Measurements from ENCODE around the gene NBAS. TPM values are rescaled to one million over a fixed set of nuclear protein-coding genes. Genes with fewer than 3 reads are reported as not detected.
"Not testable (repeated sequence)": the region's sequence is repeated elsewhere in the genome, so short reads cannot be mapped to it uniquely, and the experiment has no call there.

NBAS gene
- total and polyA plus RNA-seq, 2 experiments from 2014 or later = 21.2 to 51.8 TPM

DNA sequence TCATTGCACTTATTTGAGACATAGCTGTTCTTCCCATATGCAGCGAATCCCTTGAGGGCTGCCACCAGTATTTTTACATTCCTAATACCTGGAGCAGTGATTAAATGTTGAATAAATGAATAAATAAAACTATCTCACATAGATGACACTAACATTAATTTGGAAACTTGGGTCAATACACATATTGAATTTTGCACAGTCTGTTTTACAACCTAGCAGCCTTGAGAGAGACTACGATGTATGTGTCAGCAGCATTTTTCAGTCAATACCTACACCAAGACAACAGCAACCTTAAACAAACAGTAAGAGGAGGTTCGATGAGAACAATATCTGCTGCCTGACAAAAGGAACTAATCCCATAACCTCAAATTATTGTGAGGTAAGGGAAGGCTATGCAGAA lies 53.4 kb downstream of the NBAS start:
- no peak for TF ChIP-seq EZH2 (IDR thresholded peaks at IDR 0.05; ENCODE audit: insufficient read depth, poor library complexity, severe bottlenecking)
- TF ChIP-seq EZH2phosphoT487 (IDR thresholded peaks at IDR 0.05; ENCODE audit: insufficient read depth, low read depth) = no peak
- H4K20me1 ChIP-seq (ENCODE audit: insufficient read depth) = no peaks in the 10 kb centered on the region
- H3K4me2 ChIP-seq (ENCODE audit: unreplicated experiment) = no peak overlapping the region
- H3K9ac ChIP-seq = no peak overlapping the region
- H3K27ac ChIP-seq = no peak overlapping the region
- in situ Hi-C loops (cut with MboI) = no loop called here
- no peaks in the 10 kb centered on the region for H3K9me2 ChIP-seq (ENCODE audit: insufficient read depth)
- peaks cover 18% of the 10 kb centered on the region for H3K79me2 ChIP-seq (ENCODE audit: insufficient read depth)
- no peak for DNase-seq
- no peak overlapping the region for H2AFZ ChIP-seq
- H3K4me3 ChIP-seq = no peak overlapping the region
- H3F3A ChIP-seq (ENCODE audit: insufficient read depth) = peaks cover 12% of the 10 kb centered on the region
- peaks cover 25% of the 10 kb centered on the region for H3K36me3 ChIP-seq (ENCODE audit: low read depth)
- peaks cover 14% of the 10 kb centered on the region; the same call in 1 of the 2 replicates for H3K4me1 ChIP-seq (ENCODE audit: insufficient read depth)
- 80 to 86% methylated on average over 3 of the region's 3 CpGs for WGBS, 2 experiments (ENCODE audit: low coverage in 1 of 2, low lambda C conversion rate in 2 of 2, missing lambda C conversion rate in 2 of 2)
- H3K27me3 ChIP-seq (replicated peaks; ENCODE audit: insufficient read depth) = no peaks in the 10 kb centered on the region
- no peaks in the 10 kb centered on the region for H3K9me3 ChIP-seq (ENCODE audit: low read depth)

DNA sequence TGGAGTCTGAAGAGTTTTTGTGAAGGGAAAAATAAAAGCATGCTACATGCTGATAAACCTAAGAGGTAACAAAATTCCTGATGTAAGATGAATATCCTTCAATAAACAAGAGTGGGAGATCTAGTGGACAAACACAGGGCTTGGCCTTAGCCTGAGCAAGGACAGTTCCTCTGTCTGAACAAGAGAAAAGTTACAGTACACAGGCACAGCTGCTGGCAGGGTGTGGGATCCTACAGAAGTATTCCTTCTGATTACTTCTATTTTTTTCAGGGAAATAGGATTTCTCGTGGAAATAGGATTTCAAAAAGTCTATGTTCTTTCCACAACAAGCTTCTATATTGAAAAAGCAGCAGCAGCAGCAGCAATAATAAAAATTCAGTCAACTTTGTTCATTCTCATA lies 54.1 kb downstream of the NBAS start:
- H3K27me3 ChIP-seq (replicated peaks; ENCODE audit: insufficient read depth) = no peaks in the 10 kb centered on the region
- no peak overlapping the region for H3K9ac ChIP-seq
- peaks cover 18% of the 10 kb centered on the region for H3K79me2 ChIP-seq (ENCODE audit: insufficient read depth)
- H3K27ac ChIP-seq = peak overlapping the region; percentile 48
- no peaks in the 10 kb centered on the region for H3K9me2 ChIP-seq (ENCODE audit: insufficient read depth)
- H4K20me1 ChIP-seq (ENCODE audit: insufficient read depth) = no peaks in the 10 kb centered on the region
- TF ChIP-seq EZH2 (IDR thresholded peaks at IDR 0.05; ENCODE audit: insufficient read depth, poor library complexity, severe bottlenecking) (no peak), EZH2phosphoT487 (IDR thresholded peaks at IDR 0.05; ENCODE audit: insufficient read depth, low read depth) (no peak)
- H3K9me3 ChIP-seq (ENCODE audit: low read depth) = no peaks in the 10 kb centered on the region
- DNase-seq = no peak
- peaks cover 14% of the 10 kb centered on the region; the same call in 1 of the 2 replicates for H3K4me1 ChIP-seq (ENCODE audit: insufficient read depth)
- no peak overlapping the region for H3K4me3 ChIP-seq
- H3K36me3 ChIP-seq (ENCODE audit: low read depth) = peaks cover 26% of the 10 kb centered on the region
- in situ Hi-C loops (cut with MboI) = no loop called here
- no peak overlapping the region for H2AFZ ChIP-seq
- peaks cover 12% of the 10 kb centered on the region for H3F3A ChIP-seq (ENCODE audit: insufficient read depth)
- H3K4me2 ChIP-seq (ENCODE audit: unreplicated experiment) = no peak overlapping the region
- WGBS, 2 experiments (ENCODE audit: low coverage in 1 of 2, low lambda C conversion rate in 2 of 2, missing lambda C conversion rate in 2 of 2) = 59 to 65% methylated on average over 1 of the region's 1 CpG

DNA sequence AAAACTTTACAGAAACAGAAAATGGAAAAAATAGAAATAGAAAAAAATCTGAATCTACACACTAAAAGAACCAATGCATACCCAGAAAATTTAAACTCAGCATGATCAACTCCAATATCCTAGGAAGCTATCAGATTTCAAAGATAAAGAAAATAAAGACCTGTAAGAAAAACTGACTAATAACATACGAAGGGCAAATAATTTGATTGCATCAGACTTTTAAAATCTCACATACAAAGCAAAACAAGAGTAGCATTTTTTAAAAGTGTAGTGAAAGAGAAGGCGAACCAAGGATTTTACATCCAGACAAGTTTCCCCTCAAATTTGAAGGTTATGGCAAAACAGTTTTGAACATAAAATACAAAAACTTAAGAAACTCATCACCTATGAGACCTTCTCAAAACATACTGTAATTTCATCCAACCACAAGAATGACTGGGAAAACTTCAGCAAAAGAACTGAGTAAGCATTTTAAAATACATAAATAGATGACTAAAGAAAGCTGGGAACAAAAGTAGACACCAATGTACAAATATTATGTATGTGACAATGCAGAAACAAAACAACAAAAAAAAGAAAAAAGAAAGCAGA lies 54.8 kb downstream of the NBAS start:
- Histone ChIP-seq H3K27me3 (replicated peaks; ENCODE audit: insufficient read depth) (no peaks in the 10 kb centered on the region), H3K9ac (no peak overlapping the region; the same call in 1 of the 2 replicates), H3K4me1 (ENCODE audit: insufficient read depth) (peaks cover 14% of the 10 kb centered on the region; the same call in 1 of the 2 replicates), H3K36me3 (ENCODE audit: low read depth) (peaks cover 29% of the 10 kb centered on the region), H3K79me2 (ENCODE audit: insufficient read depth) (peaks cover 18% of the 10 kb centered on the region), H3K27ac (peak overlapping the region; percentile 48), H3K9me3 (ENCODE audit: low read depth) (no peaks in the 10 kb centered on the region), H4K20me1 (ENCODE audit: insufficient read depth) (no peaks in the 10 kb centered on the region), H3K4me2 (ENCODE audit: unreplicated experiment) (peak overlapping the region; percentile 6), H3F3A (ENCODE audit: insufficient read depth) (peaks cover 12% of the 10 kb centered on the region), H3K9me2 (ENCODE audit: insufficient read depth) (no peaks in the 10 kb centered on the region), H2AFZ (no peak overlapping the region), H3K4me3 (no peak overlapping the region)
- DNase-seq = peak; percentile 37
- in situ Hi-C loops (cut with MboI) = no loop called here
- 75 to 76% methylated on average over 2 of the region's 2 CpGs for WGBS, 2 experiments (ENCODE audit: low coverage in 1 of 2, low lambda C conversion rate in 2 of 2, missing lambda C conversion rate in 2 of 2)
- TF ChIP-seq EZH2 (IDR thresholded peaks at IDR 0.05; ENCODE audit: insufficient read depth, poor library complexity, severe bottlenecking) = no peak
- no peak for TF ChIP-seq EZH2phosphoT487 (IDR thresholded peaks at IDR 0.05; ENCODE audit: insufficient read depth, low read depth)

DNA sequence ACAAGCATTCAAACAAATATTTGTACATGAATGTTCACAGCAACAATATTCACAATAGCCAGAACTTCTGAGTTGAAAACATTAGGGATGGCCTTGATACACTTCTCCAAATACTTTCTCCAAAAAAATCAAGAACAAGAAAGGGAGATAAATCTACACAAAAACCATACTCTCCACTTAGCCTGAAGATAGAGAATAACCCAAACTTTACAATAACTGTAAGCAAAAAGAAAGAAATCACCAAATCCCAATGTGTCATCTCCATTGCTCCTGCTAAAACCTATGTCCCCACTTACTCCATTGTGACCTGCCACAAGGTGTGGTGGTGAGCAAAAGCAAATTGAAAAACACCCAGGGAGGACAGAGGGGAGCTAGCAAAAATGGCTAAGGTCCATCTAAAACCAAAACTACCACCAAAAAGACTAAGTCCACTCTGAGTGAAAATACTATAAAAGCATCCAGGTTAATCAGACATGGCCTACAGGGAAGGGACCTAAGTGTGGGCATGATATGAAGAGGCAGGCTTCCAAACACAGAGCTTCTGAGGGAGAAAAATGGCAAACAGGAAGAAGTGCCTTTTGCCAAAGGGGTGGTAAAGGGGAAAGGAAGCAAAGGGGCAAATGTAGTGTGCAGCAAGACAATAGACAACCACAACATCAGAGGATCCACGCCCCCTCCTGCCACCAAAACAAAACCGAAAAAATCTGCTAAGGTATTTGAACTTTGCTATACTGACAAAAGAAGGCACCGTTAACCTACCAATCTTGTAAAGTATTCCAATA lies 56.1 kb downstream of the NBAS start:
- no peak for DNase-seq
- no peak overlapping the region for H2AFZ ChIP-seq
- 100% methylated on average over 3 of the region's 3 CpGs for WGBS, 2 experiments (ENCODE audit: low coverage in 1 of 2, low lambda C conversion rate in 2 of 2, missing lambda C conversion rate in 2 of 2)
- peaks cover 12% of the 10 kb centered on the region for H3F3A ChIP-seq (ENCODE audit: insufficient read depth)
- H3K27me3 ChIP-seq (replicated peaks; ENCODE audit: insufficient read depth) = no peaks in the 10 kb centered on the region
- H3K4me3 ChIP-seq = no peak overlapping the region
- in situ Hi-C loops (cut with MboI) = no loop called here
- no peaks in the 10 kb centered on the region for H3K9me3 ChIP-seq (ENCODE audit: low read depth)
- no peak overlapping the region for H3K9ac ChIP-seq
- H3K4me1 ChIP-seq (ENCODE audit: insufficient read depth) = peaks cover 14% of the 10 kb centered on the region; the same call in 1 of the 2 replicates
- no peaks in the 10 kb centered on the region for H3K9me2 ChIP-seq (ENCODE audit: insufficient read depth)
- no peak for TF ChIP-seq EZH2 (IDR thresholded peaks at IDR 0.05; ENCODE audit: insufficient read depth, poor library complexity, severe bottlenecking)
- no peak for TF ChIP-seq EZH2phosphoT487 (IDR thresholded peaks at IDR 0.05; ENCODE audit: insufficient read depth, low read depth)
- no peaks in the 10 kb centered on the region for H4K20me1 ChIP-seq (ENCODE audit: insufficient read depth)
- no peak overlapping the region for H3K4me2 ChIP-seq (ENCODE audit: unreplicated experiment)
- peaks cover 18% of the 10 kb centered on the region for H3K79me2 ChIP-seq (ENCODE audit: insufficient read depth)
- H3K27ac ChIP-seq = no peak overlapping the region
- peaks cover 20% of the 10 kb centered on the region for H3K36me3 ChIP-seq (ENCODE audit: low read depth)

DNA sequence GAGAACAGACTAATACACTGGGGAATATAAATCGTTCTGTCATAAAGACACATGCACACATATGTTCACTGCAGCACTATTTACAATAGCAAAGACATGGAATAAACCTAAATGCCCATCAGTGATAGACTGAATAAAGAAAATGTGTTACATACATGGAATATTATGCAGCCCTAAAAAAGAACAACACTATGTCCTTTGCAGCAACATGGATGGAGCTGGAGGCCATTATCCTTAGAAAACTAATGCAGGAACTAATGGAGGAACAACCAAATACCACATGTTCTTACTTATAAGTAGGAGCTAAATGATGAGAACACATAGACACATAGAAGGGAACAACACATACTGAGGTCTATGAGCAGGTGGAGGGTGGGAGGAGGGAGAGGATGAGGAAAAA lies 61.9 kb downstream of the NBAS start:
- H3K27ac ChIP-seq; H3K9ac ChIP-seq; H3K9me3 ChIP-seq (ENCODE audit: low read depth); H3F3A ChIP-seq (ENCODE audit: insufficient read depth); H3K4me3 ChIP-seq; H4K20me1 ChIP-seq (ENCODE audit: insufficient read depth); H3K4me2 ChIP-seq (ENCODE audit: unreplicated experiment); H3K27me3 ChIP-seq (replicated peaks; ENCODE audit: insufficient read depth); DNase-seq; H3K9me2 ChIP-seq (ENCODE audit: insufficient read depth); H3K79me2 ChIP-seq (ENCODE audit: insufficient read depth); H3K4me1 ChIP-seq (ENCODE audit: insufficient read depth); H2AFZ ChIP-seq; in situ Hi-C loops (cut with MboI): not testable (repeated sequence)
- peaks cover 26% of the 10 kb centered on the region for H3K36me3 ChIP-seq (ENCODE audit: low read depth)
- WGBS, 2 experiments (ENCODE audit: low coverage in 1 of 2, low lambda C conversion rate in 2 of 2, missing lambda C conversion rate in 2 of 2) = 96 to 100% methylated on average over 1 of the region's 1 CpG

All from GM23248 (cell line).